Aorta (tissue), 5 donors: ENCODE results near the gene FHOD1. TPM values are rescaled to one million over a fixed set of nuclear protein-coding genes. Genes with fewer than 3 reads are reported as not detected.

Experiments
- ATAC-seq: fragments of 200-7000 bp; cut with Tn5 transposase; one replicate; pipeline ENCODE4 v1.9.1; 2022; ENCODE audit warnings: moderate library complexity; ENCODE audit not compliant: low FRiP score
- DNase-seq, 2 donors: peaks; one replicate each; pipeline ENCODE4 v3.0.0-alpha.2; 2020
- H3K27ac ChIP-seq, 2 donors: one replicate each; pipeline ENCODE4 v1.5.1; 2013; ENCODE audit warnings: low read length in 2 of 2, mild to moderate bottlenecking in 2 of 2, moderate library complexity in 2 of 2, control low read depth in 1 of 2, inconsistent platforms in 1 of 2, low read depth in 1 of 2
- H3K27me3 ChIP-seq, 2 donors: one replicate each; pipeline ENCODE4 v1.6.1; 2013; ENCODE audit warnings: control low read depth in 1 of 2, low read length in 1 of 2, mild to moderate bottlenecking in 1 of 2, moderate library complexity in 1 of 2; ENCODE audit not compliant: insufficient read depth in 2 of 2, control insufficient read depth in 1 of 2
- H3K36me3 ChIP-seq, 2 donors: one replicate each; pipeline ENCODE4 v1.6.1; 2013; ENCODE audit warnings: control low read depth in 1 of 2, low read length in 1 of 2, mild to moderate bottlenecking in 1 of 2; ENCODE audit not compliant: insufficient read depth in 2 of 2, control insufficient read depth in 1 of 2
- H3K4me1 ChIP-seq, 2 donors: one replicate each; pipeline ENCODE4 v1.6.1; 2013; ENCODE audit warnings: low read length in 2 of 2, control low read depth in 1 of 2, mild to moderate bottlenecking in 1 of 2, moderate library complexity in 1 of 2; ENCODE audit not compliant: insufficient read depth in 2 of 2, control insufficient read depth in 1 of 2
- H3K4me3 ChIP-seq, 2 donors: one replicate each; pipeline ENCODE4 v1.5.1; 2013; ENCODE audit warnings: low read length in 2 of 2, control low read depth in 1 of 2, mild to moderate bottlenecking in 1 of 2
- H3K9me3 ChIP-seq: one replicate; pipeline ENCODE4 v1.6.1; 2013; ENCODE audit warnings: mild to moderate bottlenecking, low read length; ENCODE audit not compliant: control insufficient read depth
- WGBS, 2 donors: extraction: QIAGEN DNeasy Blood & Tissue Kit; methylation state at CpG; one replicate each; pipeline ENCODE4 v1.1.7; 2013; 5-methylcytosine and 5-hydroxymethylcytosine counted together
- intact Hi-C, 2 donors: fragments of 100-400 bp; cut with DNase I; formaldehyde crosslinking; loops; one replicate each; pipeline versions ENCODE4 v1.14.2 to v1.15.0; 2022
- polyA plus RNA-seq, 2 donors: library from polyadenylated mRNA; stranded (reverse); fragments of 200-250 nt; gene quantifications; one replicate each; pipeline ENCODE4 v1.2.3, GENCODE V29; 2013
- total RNA-seq, 2 donors: library from RNA; stranded (reverse); fragmentation: NEBNext Ultra II Directional; extraction: Animal tissue kit (Norgen Biotek cat#: 25700); gene quantifications; one replicate each; pipeline ENCODE4 v1.2.1, GENCODE V29; 2021
- donor health status: healthy with polysubstance abuse.
- donor health status: Bipolar disorder and iron deficiency.
- donor health status: DM: no; HTN: no; CAD: no.
- donor health status: DM: no; HTN: no; CAD: no.
- donor health status: DM: yes; HTN: yes; CAD: no.

The FHOD1 gene
- total and polyA plus RNA-seq, 4 donors = 12.9 to 47.9 (median 34.8) TPM

DNA sequence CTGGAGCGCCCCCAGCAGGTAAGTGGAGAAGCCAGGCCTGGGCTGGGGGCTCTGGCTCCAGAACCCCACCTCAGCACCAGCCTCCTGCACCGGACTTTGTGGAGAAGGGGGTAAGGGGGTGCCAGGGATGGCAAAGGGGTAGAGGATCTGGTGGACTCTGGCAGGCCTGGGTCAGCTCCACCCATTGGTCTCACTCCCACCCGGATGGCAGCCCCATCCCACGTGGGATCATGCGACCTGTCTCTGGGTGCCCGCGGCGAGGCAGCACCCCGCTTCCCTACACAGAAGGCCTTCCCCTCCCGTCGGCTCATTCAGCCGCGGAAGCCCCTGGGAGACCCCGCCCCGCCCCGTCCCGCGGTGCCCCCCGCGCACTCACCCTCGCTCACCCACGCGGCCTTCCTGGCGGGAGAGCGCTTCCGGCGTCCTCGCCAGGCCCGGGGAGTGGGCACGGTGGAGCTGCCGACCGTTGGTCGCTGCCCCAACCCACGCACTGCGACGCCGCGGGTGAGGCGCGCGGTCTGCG lies 31.6 kb upstream of the FHOD1 start:
- Histone ChIP-seq H3K9me3 (no peaks in the 10 kb centered on the region), H3K4me1 (no peaks in the 10 kb centered on the region), H3K27ac (peak overlapping the region in 1 of 2 donors; percentile 20), H3K27me3 (no peaks in the 10 kb centered on the region), H3K36me3 (no peaks in the 10 kb centered on the region), H3K4me3 (peak overlapping the region in 1 of 2 donors; percentile 49)
- peak; percentile 13 for ATAC-seq
- intact Hi-C loops = no loop called here
- no peak for DNase-seq
- WGBS, 2 donors = 4 to 5% methylated on average over 35 to 42 of the region's 42 CpGs

DNA sequence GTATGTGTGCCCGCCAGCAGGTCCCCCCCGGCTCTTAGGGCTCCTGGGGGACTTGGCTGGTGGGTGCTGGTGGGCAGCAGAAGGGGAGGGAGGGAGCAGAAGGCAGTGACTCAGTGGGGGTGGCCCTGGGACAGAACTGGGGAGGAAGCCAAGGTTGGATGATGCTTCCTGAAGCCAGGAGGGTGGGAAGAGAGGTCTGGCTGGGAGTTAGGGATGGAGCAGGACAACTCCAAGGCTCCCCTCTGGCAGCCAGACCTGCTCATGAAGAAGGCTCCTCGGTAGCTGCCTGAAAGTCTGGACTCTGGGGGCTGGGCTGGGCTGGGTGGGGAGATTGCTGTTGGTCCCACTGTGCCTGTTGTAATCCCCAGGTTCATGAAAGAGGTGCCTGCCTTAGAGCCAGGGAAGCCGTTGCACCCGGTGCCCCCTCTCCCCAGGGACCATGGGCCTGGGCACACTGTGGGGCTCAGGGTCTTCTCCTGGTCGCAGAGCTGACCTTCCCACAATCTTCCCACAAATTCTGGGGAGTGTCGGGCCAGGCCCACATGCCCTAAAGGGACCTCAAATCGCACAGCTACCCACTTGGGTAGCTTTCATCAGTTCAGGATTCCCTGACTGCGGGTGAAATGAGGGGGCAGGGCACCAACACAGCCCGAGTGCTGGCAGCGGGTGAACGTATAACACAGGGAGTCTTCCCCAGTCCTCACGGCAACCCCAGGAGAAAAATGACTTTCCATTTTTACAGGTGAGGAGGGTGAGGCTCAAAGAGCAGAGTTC lies 30.9 kb upstream of the FHOD1 start:
- no peaks in the 10 kb centered on the region for H3K27me3 ChIP-seq
- peak in 1 of 2 donors; percentile 73 for DNase-seq
- intact Hi-C loops = no loop called here
- peak; percentile 50 for ATAC-seq
- H3K4me1 ChIP-seq = no peaks in the 10 kb centered on the region
- H3K27ac ChIP-seq = peak overlapping the region; percentile 24 to 29
- H3K9me3 ChIP-seq = no peaks in the 10 kb centered on the region
- no peaks in the 10 kb centered on the region for H3K36me3 ChIP-seq
- H3K4me3 ChIP-seq = no peak overlapping the region
- 33 to 43% methylated on average over 13 of the region's 13 CpGs for WGBS, 2 donors

DNA sequence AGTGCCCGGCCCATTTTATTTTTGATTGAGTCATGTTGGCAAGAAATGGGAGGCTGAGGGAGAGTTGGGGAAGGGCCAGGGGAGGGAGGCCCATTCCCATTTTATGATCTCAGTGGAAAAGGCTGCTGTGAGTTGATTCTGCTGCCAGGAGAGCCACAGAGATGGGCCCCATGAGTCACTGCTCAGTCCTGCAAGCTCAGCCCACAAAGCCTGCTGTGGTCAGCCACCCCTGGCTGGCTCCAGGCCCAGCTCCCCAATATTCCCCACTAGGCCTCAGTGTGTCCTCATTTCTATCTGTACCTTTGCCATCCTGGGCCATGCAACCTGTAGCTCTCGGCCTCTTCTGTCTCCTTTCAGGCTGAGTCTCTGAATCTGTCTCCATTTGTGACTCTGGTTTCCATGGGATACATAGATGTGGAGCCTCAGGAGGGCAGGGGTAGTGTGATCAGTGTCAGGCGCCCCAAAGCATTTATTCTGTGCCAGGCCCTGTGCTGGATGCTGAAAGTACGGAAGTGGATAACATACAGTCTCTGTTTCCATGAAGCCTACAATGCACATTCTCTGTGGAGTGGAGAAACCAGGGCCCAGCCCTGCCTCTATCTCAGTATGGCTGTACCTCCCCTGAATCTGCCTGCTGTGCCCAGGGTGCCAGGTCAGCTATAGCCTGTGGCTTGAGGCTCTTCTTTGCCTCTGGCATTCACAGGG lies 30.2 kb upstream of the FHOD1 start:
- 46 to 47% methylated on average over 4 of the region's 4 CpGs for WGBS, 2 donors
- Histone ChIP-seq H3K27me3 (no peaks in the 10 kb centered on the region), H3K36me3 (no peaks in the 10 kb centered on the region), H3K4me1 (no peaks in the 10 kb centered on the region), H3K4me3 (no peak overlapping the region), H3K9me3 (no peaks in the 10 kb centered on the region), H3K27ac (peak overlapping the region; percentile 24 to 29)
- peak; percentile 81 for ATAC-seq
- DNase-seq = peak; percentile 90 to 91
- intact Hi-C loops = no loop called here

DNA sequence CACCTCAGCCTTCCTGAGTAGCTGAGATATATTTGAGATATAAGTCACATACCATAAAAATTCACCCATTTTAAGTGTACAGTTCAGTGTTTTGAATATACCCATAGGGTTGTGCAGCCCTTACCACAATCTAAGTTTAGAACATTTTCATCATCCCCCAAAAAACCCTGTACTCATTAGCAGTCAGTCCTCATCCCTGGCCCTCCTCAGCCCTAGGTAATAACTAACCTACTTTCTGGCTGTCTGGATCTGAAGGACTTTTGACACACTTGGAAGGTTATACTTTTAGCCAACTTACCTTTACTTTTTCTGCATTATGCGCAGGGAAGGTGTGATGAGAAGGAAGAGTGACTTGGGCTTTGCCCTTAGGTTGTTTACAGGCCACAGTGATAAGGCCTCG lies 28.0 kb upstream of the FHOD1 start:
- no peaks in the 10 kb centered on the region for H3K36me3 ChIP-seq
- intact Hi-C loops = no loop called here
- 87 to 94% methylated on average over 2 of the region's 2 CpGs for WGBS, 2 donors
- DNase-seq = no peak
- H3K4me1 ChIP-seq = no peaks in the 10 kb centered on the region
- no peaks in the 10 kb centered on the region for H3K27me3 ChIP-seq
- H3K27ac ChIP-seq = no peak overlapping the region
- no peaks in the 10 kb centered on the region for H3K9me3 ChIP-seq
- ATAC-seq = no peak
- H3K4me3 ChIP-seq = no peak overlapping the region

DNA sequence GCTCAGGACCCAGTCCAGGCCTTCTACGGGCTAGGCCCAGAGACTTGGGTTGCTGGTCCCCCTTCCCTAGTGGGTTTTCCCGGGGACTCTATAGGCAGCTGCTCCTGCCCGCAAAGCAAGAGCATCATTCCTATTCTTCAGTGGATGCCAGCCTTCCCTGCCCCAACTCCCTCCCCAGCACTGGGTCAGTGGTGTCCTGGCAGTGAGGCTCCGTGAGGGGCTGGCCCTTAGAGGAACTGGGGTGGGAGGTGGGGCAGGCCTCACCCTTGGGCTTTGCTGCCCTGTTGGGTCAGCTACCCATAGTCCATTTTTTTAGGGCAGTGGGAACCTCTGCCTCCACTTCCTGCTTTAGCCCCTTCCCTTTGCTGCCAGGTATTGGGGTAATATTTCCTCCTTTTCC lies 24.2 kb upstream of the FHOD1 start:
- Histone ChIP-seq H3K27ac (no peak overlapping the region), H3K27me3 (no peaks in the 10 kb centered on the region), H3K4me1 (no peaks in the 10 kb centered on the region), H3K36me3 (no peaks in the 10 kb centered on the region), H3K9me3 (no peaks in the 10 kb centered on the region), H3K4me3 (no peak overlapping the region)
- ATAC-seq (no peak), DNase-seq (peak in 1 of 2 donors; percentile 51)
- intact Hi-C loops = no loop called here
- WGBS, 2 donors = 91 to 96% methylated on average over 4 of the region's 4 CpGs

DNA sequence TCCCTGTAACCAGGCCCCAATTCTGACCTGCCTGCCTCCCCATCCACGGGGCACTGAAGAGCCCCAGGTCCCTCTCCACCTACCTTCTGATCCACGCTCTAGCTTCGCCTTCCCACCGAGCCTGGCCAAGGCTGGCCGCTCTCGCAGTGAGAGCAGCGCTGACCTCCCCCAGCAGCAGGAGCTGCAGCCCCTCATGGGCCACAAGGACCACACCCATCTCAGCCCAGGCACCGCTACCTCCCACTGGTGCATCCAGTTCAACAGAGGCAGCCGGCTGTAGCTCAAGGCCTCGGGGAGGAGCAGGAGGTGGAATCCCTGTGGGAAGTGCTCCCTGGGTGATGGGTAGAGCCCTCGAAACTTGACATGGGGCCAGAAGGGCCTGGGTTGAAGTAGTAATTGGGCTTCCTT lies 23.7 kb upstream of the FHOD1 start:
- H3K27me3 ChIP-seq = no peaks in the 10 kb centered on the region
- no peaks in the 10 kb centered on the region for H3K4me1 ChIP-seq
- intact Hi-C loops = no loop called here
- WGBS, 2 donors = 90 to 93% methylated on average over 11 of the region's 11 CpGs
- no peaks in the 10 kb centered on the region for H3K9me3 ChIP-seq
- H3K4me3 ChIP-seq = no peak overlapping the region
- H3K27ac ChIP-seq = no peak overlapping the region
- peak in 1 of 2 donors; percentile 66 for DNase-seq
- no peaks in the 10 kb centered on the region for H3K36me3 ChIP-seq
- no peak for ATAC-seq

DNA sequence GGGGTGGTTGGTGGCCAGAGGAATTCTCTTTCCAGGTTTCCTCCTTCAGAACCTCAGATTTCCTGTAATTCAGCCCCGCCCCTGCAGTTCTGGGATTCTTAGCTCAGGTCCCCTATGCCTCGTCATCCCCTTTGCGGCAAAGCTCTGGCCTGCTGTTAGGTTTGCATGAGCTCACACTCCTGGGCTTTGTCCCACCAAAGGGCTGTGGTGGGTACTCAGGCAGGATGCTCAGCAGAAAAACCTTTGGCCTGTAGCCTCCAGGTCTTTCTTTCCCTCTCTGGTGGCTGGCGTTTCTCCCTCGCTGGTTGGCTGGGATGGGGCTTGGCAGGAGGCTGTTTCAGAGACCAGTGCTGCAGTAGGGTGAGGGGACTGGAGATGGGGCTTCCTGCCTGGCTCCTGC lies 22.5 kb upstream of the FHOD1 start:
- no peaks in the 10 kb centered on the region for H3K36me3 ChIP-seq
- ATAC-seq (no peak), DNase-seq (peak in 1 of 2 donors; percentile 78)
- H3K27me3 ChIP-seq = no peaks in the 10 kb centered on the region
- H3K9me3 ChIP-seq = no peaks in the 10 kb centered on the region
- no peak overlapping the region for H3K27ac ChIP-seq
- intact Hi-C loops = no loop called here
- no peaks in the 10 kb centered on the region for H3K4me1 ChIP-seq
- WGBS, 2 donors = 57 to 59% methylated on average over 5 of the region's 5 CpGs
- no peak overlapping the region for H3K4me3 ChIP-seq

DNA sequence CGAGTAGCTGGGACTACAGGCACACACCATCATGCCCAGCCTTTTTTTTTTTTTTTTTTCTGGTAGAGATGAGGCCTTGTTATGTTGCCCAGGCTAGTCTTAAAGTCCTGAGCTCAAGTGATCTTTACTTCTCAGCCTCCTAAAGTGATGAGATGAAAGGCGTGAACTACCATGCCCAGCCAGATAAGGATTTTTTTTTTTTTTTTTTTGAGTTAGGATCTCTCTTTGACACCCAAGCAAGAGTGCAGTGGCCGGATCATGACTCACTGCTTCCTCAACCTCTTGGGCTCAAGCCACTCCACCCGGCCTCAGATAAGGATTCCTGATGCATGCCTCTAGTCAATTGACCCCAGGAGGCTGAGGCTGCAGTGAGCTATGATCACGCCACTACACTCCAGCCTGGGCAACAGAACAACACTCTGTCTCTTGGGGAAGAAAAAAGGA lies 20.9 kb upstream of the FHOD1 start:
- no peaks in the 10 kb centered on the region for H3K36me3 ChIP-seq
- intact Hi-C loops = no loop called here
- 29 to 30% methylated on average over 5 of the region's 5 CpGs for WGBS, 2 donors
- no peaks in the 10 kb centered on the region for H3K4me1 ChIP-seq
- H3K27me3 ChIP-seq = no peaks in the 10 kb centered on the region
- H3K4me3 ChIP-seq = no peak overlapping the region
- peak; percentile 79 to 83 for DNase-seq
- H3K9me3 ChIP-seq = no peaks in the 10 kb centered on the region
- peak; percentile 77 for ATAC-seq
- no peak overlapping the region for H3K27ac ChIP-seq
